GM12874 (cell line): ENCODE data around the gene TRMU.

Experiments
- TF ChIP-seq, protein P1 (sequence below): IDR thresholded peaks from 2 replicates; pipeline ENCODE4 v1.5.1; 2011; ENCODE audit warnings: low read depth, mild to moderate bottlenecking, control low read depth, low read length, moderate library complexity; ENCODE audit not compliant: insufficient read depth

The TRMU gene

DNA sequence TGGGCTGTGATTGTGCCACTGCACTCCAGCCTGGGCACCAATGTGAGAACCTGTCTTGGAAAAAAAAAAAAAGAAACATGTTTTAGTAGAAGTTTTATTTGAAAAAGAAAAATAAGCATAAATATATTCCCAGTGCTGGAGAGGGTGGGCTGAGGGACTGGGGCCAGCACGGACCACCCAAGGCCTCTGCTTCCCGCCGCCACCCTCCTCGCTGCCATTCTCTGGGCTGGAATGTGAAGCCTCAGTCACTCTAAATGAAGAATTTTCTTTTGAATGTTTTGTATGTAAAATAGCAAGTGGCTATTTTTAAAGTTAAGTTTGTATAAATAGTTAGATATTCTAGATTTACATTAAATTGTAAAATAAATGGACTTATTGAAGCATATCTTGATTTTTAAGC is 5.1 kb upstream of the TRMU start:
- TF ChIP-seq, protein P1, sequence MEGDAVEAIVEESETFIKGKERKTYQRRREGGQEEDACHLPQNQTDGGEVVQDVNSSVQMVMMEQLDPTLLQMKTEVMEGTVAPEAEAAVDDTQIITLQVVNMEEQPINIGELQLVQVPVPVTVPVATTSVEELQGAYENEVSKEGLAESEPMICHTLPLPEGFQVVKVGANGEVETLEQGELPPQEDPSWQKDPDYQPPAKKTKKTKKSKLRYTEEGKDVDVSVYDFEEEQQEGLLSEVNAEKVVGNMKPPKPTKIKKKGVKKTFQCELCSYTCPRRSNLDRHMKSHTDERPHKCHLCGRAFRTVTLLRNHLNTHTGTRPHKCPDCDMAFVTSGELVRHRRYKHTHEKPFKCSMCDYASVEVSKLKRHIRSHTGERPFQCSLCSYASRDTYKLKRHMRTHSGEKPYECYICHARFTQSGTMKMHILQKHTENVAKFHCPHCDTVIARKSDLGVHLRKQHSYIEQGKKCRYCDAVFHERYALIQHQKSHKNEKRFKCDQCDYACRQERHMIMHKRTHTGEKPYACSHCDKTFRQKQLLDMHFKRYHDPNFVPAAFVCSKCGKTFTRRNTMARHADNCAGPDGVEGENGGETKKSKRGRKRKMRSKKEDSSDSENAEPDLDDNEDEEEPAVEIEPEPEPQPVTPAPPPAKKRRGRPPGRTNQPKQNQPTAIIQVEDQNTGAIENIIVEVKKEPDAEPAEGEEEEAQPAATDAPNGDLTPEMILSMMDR = no peak

GRCh38 chr22:46331496-46331895 is 4.0 kb upstream of the TRMU start:
- TF ChIP-seq, protein P1 = no peak

GRCh38 chr22:46336119-46337078 is 885 bp downstream of the TRMU start:
- TF ChIP-seq, protein P1 = no peak

DNA sequence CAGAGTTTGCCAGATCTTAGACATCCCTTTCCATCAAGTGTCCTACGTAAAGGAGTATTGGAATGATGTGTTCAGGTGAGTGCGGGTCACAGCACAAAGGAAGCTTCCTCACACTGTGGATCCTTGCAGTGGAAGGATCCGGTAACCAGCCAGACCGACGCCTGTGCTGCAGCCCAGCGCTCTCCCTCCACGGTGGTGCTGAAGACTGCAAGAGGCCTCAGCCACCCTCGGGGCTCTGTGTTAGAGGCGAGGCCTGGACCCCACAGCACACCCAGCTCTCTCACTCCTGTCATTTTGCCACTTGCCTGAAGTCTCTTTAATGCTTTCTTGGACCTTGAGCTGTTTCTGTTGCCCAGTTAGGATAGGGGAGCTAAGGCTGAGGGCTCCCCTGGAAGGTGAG is 2.4 kb downstream of the TRMU start:
- TF ChIP-seq, protein P1 = no peak

DNA sequence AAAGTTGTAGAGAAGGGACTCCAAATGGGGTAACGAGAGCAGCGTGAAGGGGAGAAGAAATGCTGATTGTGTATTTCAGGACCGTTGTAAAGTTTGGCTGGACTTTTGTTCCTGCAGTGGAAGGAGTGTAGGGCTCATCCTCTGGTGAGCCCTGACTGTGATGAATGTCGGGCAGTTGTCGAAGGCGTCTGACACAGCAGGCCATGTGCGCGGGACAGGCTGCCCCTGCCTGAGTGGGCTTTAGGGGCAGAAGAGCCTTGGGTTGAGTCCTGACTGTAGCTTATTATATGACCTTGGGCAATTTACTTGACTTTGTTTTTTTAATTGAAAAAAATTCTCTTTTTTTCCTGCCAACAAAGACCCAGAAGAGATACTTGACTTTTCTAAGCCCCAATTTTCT is 3.1 kb downstream of the TRMU start:
- TF ChIP-seq, protein P1 = no peak

- TF ChIP-seq, protein P1 = no peak
Observed at GRCh38 chr22:46339956-46340355, 4.4 kb downstream of the TRMU start.

DNA sequence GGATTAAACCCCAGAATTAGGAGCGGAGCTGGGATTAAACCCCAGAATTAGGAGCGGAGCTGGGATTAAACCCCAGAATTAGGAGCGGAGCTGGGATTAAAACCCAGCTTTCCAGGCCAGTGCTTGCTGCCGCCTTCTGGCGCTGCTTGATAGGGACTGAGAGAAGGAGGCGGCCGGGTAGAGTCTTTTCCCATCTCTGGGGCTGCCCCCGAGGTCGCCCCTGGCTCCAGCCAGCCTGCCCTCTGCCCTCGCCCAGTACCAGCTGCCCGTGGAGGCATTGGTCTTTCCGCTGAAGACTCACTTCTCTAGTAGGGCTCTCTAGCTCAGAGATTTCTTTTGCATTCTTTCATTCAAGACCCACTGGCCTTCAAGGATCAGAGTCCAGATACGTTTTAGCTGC is 5.2 kb downstream of the TRMU start:
- TF ChIP-seq, protein P1 = no peak
